ENCODE measurements around the gene PLEKHN1.

Gene PLEKHN1

GRCh38 chr1:1023700-1024099, 57.4 kb downstream of the PLEKHN1 start:
- no peak for TF ChIP-seq CTCF (conservative IDR thresholded peaks at IDR 0.05)
- no peak for TF ChIP-seq ZFX (IDR thresholded peaks at IDR 0.05)
- H3K27ac ChIP-seq, result no peak overlapping the region

GRCh38 chr1:1024149-1024770, 58.0 kb downstream of the PLEKHN1 start:
- no peak overlapping the region for H3K27ac ChIP-seq
- no peak for TF ChIP-seq CTCF (conservative IDR thresholded peaks at IDR 0.05)
- TF ChIP-seq ZFX (IDR thresholded peaks at IDR 0.05), result no peak

DNA sequence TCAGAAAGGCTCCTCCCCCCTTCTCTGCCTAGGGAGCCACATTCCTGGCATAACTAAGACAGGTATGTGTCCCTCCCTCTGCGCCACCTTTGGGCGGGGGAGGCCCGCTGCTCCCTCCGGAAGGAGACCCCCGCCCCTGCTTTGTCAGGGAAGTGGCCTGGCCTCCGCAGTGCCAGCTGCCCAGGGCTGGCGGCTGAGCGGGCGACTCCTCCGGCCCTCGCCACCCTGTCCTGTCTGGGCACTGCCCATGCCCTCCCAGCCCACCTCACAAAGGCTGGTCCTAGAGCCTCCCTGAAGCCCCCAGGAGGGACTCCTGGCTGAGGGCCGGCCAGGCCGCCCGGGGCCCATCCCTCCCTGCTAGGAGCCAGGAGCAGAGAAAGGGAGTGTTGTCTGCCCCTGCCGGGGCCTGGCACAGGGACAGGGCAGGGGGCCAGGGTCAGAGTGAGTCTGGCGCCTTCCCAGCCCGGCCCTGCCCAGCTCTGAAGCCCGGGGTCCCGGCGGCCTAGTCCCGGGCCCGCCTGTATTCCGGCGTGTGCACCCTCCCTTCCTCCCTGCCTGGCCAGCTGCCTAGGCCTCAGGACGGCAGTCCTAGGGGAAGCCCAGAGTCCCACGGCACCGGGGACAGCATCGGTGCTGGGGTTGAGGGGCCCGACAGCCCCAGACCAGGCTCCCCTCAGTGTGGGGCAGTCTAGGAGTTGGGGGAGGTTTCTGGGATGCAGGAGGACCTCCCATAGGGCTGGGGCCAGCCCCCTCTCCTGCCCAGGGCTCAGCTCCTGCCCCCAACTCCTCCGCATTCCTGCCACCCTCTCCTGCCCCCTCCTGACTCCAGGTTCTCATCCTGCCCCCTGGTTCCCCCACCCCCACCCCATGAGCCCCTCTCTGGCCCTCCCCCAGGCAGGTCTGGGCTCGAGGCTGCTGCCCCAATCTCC, 58.8 kb downstream of the PLEKHN1 start:
- no peak overlapping the region for H3K27ac ChIP-seq
- TF ChIP-seq ZFX (IDR thresholded peaks at IDR 0.05) (no peak), CTCF (conservative IDR thresholded peaks at IDR 0.05) (no peak)

Measured in C4-2B (cell line).